CD4-positive, alpha-beta T cell treated with Interferon alpha-2 for 1 hour (primary cell): ENCODE results near the gene CAMTA1.

Experiments
- DNase-seq, 2 donors: peaks; one replicate each; pipeline ENCODE4 v3.0.0-alpha.2; 2020 to 2022

CAMTA1 gene

GRCh38 chr1:7430691-7431090, 645.4 kb downstream of the CAMTA1 start:
- DNase-seq: no peak

DNA sequence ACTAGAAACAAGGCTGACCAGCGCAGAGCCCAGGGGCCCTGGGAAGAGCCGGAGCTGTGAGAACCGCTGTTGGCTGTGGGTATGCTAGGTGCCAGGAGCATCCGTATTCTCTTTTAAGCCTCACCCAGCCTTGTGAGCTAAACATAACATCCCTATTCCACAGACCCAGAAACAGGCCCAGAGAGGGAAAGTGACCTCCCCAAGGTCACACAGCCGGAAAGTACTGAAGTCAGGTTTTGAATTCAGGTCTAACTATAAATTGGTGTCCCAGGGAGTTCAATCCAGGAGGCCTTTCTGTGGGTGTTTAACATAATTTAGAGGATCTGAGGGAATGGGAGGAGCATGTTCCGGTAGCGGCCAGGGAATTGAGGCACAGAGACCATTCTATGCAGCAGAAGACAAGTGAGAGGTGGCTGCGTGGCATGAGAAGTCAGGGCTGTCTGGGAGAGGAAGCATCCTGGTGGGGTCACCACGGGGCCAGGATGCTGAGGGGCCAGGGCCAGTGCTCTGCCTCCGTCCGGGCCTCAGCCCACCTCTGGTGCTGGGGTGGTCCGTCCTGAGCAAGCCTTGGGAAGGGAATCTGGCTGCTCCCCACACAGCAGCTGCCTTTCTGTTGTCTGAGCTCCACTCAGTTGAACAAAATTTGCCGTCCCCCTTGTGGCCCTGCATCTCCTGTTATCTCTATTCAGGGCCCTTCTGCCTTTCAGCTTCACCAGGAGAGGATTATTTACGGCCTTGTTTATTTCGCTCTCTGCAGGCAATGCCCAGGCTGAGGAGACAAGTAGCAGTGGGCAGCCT, 647.0 kb downstream of the CAMTA1 start:
- DNase-seq: no peak

DNA sequence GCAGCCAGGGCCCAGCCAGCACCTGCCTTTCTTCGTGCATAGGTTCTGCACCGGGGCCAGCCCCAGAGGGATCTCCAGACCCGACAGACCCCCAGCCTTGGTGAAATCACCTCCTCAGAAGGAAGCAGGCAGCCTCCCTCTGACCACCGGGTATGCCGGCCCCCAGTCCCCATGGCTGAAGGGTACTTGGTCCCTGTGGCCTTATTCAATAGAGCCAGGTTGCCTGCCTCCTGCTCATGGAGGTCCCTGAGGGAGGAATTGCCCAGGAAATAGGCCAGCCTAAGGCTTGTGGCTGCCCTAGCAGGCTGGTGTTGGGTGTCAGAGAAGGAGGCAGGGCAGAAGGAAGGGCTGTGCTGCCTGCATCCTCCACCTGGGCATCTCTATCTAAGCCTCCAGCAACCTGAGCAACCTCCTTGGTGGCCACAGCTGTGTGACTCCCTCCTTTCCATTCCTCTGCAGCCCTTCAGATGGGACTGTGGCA, 647.7 kb downstream of the CAMTA1 start:
- no peak for DNase-seq

DNA sequence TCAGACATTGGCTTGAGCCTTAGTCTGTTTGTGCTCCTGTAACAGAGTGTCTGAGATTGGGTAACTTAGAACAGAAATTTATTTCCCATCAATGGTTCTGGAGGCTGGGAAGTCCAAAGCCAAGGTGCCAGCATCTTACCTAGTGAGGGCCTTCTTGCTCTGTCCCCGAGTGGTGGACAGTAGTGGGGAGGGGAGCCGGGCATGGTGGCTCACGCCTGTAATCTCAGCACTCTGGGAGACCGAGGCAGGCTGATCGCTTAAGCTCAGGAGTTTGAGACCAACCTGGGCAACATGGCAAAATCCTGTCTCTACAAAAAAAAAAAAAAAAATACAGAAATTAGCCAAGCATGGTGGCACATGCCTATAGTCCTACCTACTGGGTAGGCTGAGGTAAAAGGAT, 649.3 kb downstream of the CAMTA1 start:
- DNase-seq: no peak

DNA sequence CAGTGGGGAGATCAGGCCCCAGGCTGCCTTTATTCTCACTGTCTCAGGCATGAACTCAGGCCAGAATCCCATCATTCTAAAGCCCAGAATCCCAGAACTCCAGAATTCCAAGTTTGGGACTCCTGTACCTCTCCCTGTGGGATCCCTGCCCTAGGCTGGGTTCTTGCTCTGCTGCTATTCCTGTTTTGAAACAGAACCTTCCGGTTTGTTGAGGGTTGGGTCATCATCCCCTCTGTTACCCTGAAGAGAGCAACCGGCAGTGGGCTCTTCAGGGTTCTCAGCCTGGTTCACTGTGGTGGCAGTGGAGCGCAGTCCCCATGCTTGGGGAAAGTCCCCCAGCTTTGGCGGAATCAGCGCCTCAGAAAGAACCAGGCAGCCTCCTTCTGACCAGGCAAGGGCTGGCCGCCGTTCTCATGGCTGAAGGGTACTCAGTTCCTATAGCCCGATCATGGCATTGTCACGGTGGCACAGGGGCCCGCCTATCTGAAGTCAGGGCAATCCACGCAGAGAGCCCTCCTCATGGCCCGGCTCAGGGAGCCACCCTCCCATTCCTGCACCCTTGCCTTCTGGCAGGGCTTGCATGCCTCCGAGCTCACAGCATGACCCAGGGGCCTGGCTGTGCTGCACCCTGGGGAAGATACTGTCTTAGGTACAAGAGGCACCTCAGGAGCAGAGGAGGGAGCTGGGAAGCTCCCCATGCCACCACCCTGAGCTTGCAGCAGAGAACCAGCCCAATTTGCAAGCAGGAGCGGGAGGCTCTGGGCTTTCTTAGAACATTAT, 650.2 kb downstream of the CAMTA1 start:
- no peak for DNase-seq

DNA sequence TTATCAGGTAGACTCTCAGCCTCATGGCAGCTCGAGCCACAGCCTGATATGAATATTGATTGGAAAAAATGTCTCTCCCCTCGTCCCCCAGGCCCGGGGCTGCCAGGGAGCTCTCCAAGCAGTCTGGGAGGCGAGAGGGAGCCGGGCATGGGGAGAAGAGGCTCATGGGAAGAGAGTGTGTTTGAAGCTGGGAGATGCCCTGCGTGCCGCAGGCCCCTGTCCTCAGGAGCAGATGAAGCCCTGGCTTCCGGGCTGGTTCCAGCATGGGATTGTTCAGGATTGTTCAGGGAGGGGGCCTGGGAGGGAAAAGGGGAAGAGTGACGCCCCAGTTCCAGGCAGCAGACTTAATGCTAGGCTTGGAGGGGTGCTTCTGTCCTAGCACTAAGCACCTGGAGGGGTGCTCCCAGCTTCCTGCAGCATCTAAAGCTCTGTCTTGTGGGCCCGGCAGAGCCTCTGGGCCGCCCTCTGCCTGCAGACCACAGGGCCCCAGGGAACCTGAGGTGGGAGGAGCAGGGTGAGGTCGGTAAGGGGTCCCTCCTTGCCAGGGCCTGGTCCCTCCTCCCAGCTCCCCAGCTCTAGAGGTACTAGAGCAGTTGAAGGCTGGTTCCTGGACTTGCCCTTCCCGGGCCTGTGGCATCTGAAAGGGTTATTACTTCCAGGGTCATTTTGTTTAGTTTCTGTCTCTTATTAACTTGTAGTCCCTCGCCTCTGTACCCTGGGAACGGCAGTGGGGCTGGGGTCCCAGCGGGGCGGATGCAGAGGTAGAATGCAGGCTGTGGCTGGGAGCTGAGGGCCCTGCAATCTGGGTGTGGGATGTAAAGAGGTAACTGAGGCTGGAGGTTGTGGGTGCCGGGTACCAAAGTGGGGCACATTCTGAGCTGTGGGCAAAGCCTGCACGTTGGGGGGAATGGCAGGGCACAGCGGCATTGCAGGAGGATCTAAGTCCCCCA, 651.1 kb downstream of the CAMTA1 start:
- DNase-seq: no peak

DNA sequence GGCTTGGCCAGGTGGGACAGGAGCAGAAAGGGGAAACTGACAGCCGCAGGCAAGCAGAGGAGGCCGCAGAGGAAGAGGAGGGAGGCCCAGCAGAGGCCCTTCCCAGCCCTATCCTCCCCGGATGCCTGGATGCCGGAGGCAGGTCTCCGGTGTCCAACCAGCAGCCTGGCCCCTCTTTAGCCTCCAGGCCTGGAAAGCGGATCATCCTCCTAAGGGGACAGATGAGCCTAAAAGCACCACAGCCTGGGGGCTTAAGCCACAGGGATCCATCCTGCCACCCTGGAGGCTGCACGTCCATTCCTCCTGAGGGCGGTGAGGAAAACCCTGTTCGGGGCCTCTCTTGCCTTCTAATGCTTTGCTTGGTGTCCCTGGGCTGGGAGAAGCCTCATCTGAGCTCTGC, 651.8 kb downstream of the CAMTA1 start:
- no peak for DNase-seq

GRCh38 chr1:7437608-7438395, 652.5 kb downstream of the CAMTA1 start:
- no peak for DNase-seq

- no peak for DNase-seq
Measured at GRCh38 chr1:7438396-7438785, 653.1 kb downstream of the CAMTA1 start.

- DNase-seq: no peak
Measured at GRCh38 chr1:7438921-7439655, 653.8 kb downstream of the CAMTA1 start.

GRCh38 chr1:7440154-7440553, 654.9 kb downstream of the CAMTA1 start:
- no peak for DNase-seq

GRCh38 chr1:7441143-7441841, 656.0 kb downstream of the CAMTA1 start:
- no peak for DNase-seq

DNA sequence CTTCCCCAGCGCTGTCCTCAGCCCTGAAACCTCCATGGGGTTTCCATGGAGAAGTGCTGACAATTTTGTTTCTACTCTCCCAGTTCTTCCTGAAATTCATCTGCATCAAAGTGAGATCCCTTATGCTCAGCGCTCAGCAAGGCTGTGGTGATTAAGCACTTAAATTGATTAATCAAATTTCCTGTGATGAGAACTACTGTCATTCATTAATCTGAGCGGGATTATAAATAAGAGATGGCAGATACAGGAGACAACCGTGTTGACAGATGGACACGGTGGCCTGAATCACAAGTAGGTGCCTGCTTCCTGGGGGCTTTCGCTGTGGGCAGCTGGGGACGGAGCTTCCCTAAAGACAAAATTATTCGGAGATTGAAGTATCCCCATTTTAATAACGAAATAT, 656.8 kb downstream of the CAMTA1 start:
- no peak for DNase-seq

DNA sequence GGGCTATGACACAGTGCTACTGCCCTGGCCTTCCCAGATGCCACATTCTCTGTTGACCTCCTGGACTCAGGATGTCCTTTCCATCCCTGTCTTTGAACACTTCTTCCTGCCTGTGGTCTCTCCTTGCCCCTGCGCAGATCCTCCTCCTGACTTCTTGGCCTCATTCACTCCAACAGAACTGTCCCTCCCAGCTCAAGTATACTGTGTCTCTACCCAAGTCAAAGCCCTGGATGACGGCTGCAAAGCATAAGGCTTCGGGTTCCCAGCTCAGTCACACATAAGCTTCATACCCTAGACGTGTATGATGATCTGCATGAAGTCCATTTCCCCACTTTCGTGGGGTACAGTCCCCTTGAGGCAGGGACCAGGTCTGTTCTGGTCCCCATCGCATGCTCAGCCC, 657.7 kb downstream of the CAMTA1 start:
- DNase-seq: no peak

DNA sequence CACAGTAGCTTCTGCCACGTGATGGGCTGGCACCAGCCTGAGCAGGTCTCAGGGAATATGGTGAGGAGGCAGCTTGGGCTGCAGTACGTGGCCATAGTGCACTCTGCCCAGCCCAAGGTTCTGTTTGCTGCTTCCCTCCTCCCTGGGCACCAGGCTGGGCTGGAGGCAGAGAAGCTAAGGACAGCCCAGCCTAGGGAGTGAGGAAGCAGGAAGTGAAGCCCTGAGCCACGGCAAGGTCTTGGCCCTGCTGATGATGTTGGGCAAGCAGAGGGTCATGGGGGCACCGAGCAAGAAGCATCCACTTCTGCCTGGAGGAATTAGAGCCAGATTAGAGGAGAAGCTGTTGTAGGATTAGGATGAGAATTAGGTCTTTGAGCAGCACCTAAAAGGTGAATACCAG, 659.1 kb downstream of the CAMTA1 start:
- DNase-seq: no peak

DNA sequence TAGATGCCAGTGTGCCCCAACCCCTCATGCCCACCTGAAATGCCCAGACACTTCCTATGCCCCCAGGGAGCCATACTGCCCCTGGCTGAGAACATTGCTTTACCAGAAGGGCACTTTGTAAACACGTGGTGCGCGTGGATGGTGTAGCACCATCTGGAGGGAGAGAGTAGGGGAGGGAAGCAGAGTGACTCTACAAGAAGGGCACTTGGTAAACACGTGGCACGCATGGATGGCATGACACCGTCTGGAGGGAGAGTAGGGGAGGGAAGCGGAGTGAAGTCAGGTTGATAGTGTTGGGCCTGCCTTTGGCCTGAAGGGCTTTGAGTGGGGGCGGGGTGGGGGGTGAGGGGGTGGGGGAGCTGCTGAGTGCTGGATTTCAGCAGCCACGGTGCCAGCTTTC, 661.8 kb downstream of the CAMTA1 start:
- no peak for DNase-seq

DNA sequence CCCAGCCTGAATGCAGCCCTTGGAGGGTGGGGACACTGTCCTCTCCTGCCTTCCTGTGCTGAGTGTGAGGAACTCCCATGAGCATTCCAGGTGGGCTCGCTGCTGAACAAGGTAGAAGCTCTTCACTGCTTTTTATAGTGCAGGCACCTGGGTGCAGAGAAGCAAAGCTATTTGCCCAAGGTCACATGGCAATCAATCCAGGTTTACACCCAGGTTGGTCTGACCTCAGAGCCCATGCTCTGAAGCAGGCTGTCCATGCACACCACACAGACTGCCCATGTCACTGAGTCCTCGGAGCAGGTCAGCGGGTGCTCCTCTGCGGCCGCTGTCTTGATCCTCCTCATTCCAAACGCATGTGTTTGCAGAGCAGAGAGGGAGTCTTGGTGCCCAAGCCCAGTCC, 662.5 kb downstream of the CAMTA1 start:
- no peak for DNase-seq

DNA sequence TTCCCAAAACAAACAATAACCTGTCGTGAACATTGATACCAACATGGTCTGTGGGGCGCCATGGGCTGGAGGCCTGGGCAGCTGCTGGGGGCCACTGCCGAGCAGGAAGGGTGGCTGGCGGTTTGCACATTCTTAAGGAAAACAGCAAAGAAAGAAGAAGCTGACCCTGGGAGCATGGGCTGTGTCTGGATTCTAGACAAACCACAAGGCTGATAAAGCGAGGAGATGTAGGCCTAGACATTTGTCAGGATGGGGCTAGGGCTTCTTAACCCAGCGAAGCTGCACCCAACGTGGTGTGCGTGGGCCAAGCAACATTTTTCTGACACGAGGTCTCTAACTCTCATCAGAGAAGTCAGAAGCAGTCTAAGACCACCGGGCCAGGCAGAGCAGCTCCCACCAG, 663.7 kb downstream of the CAMTA1 start:
- no peak for DNase-seq

DNA sequence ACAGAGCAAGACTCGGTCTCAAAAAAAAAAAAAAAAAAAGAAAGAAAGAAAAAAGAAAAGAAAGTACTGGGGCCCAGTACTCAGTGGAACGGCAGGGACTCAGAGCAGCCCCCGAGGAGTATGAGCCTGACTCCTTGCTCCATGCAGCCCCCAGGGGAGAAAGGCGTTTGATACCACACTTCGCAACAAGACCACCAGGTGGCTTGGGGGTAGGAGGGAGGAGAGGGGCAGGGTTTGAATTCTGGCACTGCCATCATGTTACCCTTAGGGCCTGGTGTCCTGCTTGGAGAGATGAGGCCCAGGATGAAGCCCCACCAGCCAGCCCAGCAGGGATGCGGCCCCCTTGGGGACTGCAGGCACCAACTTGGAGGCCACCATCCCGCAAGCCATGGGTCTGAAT, 664.5 kb downstream of the CAMTA1 start:
- DNase-seq: no peak

- no peak for DNase-seq
Measured at GRCh38 chr1:7450838-7451237, 665.6 kb downstream of the CAMTA1 start.

DNA sequence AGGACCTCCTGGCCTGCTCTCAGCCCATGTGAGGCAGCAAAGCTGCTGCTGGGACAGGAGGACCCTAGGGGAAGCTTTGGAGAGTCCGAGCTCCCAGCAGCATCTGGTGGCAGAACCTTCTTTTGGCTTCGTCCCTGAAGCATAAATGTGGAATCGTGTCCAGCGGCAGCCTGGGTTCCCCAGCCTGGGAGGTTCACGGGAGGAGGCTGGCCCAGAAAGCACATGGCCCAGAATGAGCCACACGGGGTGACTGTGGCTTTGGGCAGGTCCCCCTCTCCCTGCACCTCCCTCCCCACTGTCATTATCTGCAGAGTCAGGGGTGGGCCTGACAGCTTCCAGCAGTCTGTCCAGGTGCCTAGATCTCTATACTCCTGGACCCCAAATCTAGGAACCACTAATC, 667.8 kb downstream of the CAMTA1 start:
- DNase-seq: no peak
